A549 (cell line): ENCODE results near the gene PROB1. TPM values are rescaled to one million over a fixed set of nuclear protein-coding genes. Genes with fewer than 3 reads are reported as not detected.
A peak's percentile ranks its signal among the peaks of the same experiment; 100 is the strongest.

Experiments
- ATAC-seq, 2 experiments: fragments of 200-7000 bp in 1 of 2; fragments of >200 bp in 1 of 2; cut with Nextera tagmentation in 1 of 2; cut with Tn5 transposase in 1 of 2; 3 replicates each; pipeline versions ENCODE4 v1.8.0 to v1.9.1; 2018 to 2020; ENCODE audit warnings: mild to moderate bottlenecking in 1 of 2, moderate library complexity in 1 of 2
- CTCF ChIA-PET: fragments of 300-600 bp; sonication (Branson Sonifier 250); formaldehyde crosslinking; extraction: SDS; loops from one replicate; lab custom pipeline; 2021; ENCODE audit warnings: antibody characterized with exemption, inconsistent platforms; lab: Yijun Ruan, JAX
- POLR2A ChIA-PET: fragments of 350-600 bp; formaldehyde crosslinking; extraction: SDS; loops from one replicate; lab custom pipeline; 2021; ENCODE audit warnings: antibody characterized with exemption, inconsistent platforms; lab: Yijun Ruan, JAX
- DNase-seq, 2 experiments: peaks; one replicate each; pipeline versions ENCODE4 v3.0.0 to v3.0.0-alpha.2; 2011 to 2016; ENCODE audit warnings: low read depth in 1 of 2, low spot score in 1 of 2
- FAIRE-seq: peaks from 2 replicates; lab custom pipeline; 2011; peaks lifted over from hg19 to GRCh38; lab: Jason Lieb, UNC
- H3K27ac ChIP-seq, 2 experiments: fragments of >200 bp; sonication (Bioruptor Twin); formaldehyde crosslinking; 3 replicates each; pipeline ENCODE4 v1.5.1; 2016 to 2017
- H3K4me1 ChIP-seq: fragments of >200 bp; sonication (Bioruptor Twin); formaldehyde crosslinking; 3 replicates; pipeline ENCODE4 v1.6.1; 2016
- H3K4me2 ChIP-seq: fragments of >200 bp; sonication (Bioruptor Twin); formaldehyde crosslinking; 3 replicates; pipeline ENCODE4 v1.6.1; 2016
- H3K4me3 ChIP-seq: fragments of >200 bp; sonication (Bioruptor Twin); formaldehyde crosslinking; 3 replicates; pipeline ENCODE4 v1.5.1; 2016
- H3K9me3 ChIP-seq: fragments of >200 bp; sonication (Bioruptor Twin); formaldehyde crosslinking; 3 replicates; pipeline ENCODE4 v1.6.1; 2016
- CBX8 ChIP-seq: fragments of 200-600 bp; sonication (generic); IDR thresholded peaks from 2 replicates; pipeline ENCODE4 v1.6.1; 2016
- CHD2 ChIP-seq: fragments of 150-350 bp; IDR thresholded peaks from 2 replicates; pipeline ENCODE4 v1.6.1; 2014; ENCODE audit warnings: low read length; ENCODE audit not compliant: partially characterized antibody
- CHD4 ChIP-seq: fragments of 200-600 bp; sonication (generic); IDR thresholded peaks from 2 replicates; pipeline ENCODE4 v1.6.1; 2016; ENCODE audit warnings: antibody characterized with exemption, mild to moderate bottlenecking, borderline replicate concordance
- EHMT2 ChIP-seq: fragments of 200-600 bp; sonication (generic); IDR thresholded peaks from 2 replicates; pipeline ENCODE4 v1.6.1; 2016; ENCODE audit warnings: antibody characterized with exemption, low read depth, mild to moderate bottlenecking, moderate library complexity
- ESRRA ChIP-seq: fragments of 150-350 bp; IDR thresholded peaks from 2 replicates; pipeline ENCODE4 v1.6.1; 2014; ENCODE audit warnings: mild to moderate bottlenecking, low read length, borderline replicate concordance
- FOSB ChIP-seq: fragments of 250-450 bp; sonication (Bioruptor Pico); IDR thresholded peaks from 2 replicates; pipeline ENCODE4 v1.5.0; 2020; ENCODE audit warnings: mild to moderate bottlenecking, moderate library complexity
- FOXS1 ChIP-seq: fragments of 250-450 bp; sonication (Bioruptor Pico); IDR thresholded peaks from 2 replicates; pipeline ENCODE4 v1.5.0; 2020; ENCODE audit warnings: mild to moderate bottlenecking, moderate library complexity
- GATA3 ChIP-seq: IDR thresholded peaks from 2 replicates; pipeline ENCODE4 v1.6.1; 2012; ENCODE audit warnings: borderline replicate concordance
- HDAC2 ChIP-seq: fragments of 200-600 bp; sonication (generic); IDR thresholded peaks from 2 replicates; pipeline ENCODE4 v1.6.1; 2016
- HEYL ChIP-seq: fragments of 250-450 bp; sonication (Bioruptor Pico); IDR thresholded peaks from 2 replicates; pipeline ENCODE4 v1.8.0; 2021; ENCODE audit warnings: mild to moderate bottlenecking, moderate library complexity
- HOXB13 ChIP-seq: fragments of 250-450 bp; sonication (Bioruptor Pico); IDR thresholded peaks from 2 replicates; pipeline ENCODE4 v1.5.0; 2020; ENCODE audit warnings: low read depth, mild to moderate bottlenecking, moderate library complexity
- MAZ ChIP-seq: fragments of 150-350 bp; IDR thresholded peaks from 2 replicates; pipeline ENCODE4 v1.6.1; 2014; ENCODE audit warnings: antibody characterized with exemption, low read depth, low read length, borderline replicate concordance
- POLR2A ChIP-seq: IDR thresholded peaks from 2 replicates; pipeline ENCODE4 v1.6.1; 2012; ENCODE audit warnings: mild to moderate bottlenecking, low read length
- RAD21 ChIP-seq, 2 experiments: fragments of >200 bp in 1 of 2; sonication (Bioruptor Twin) in 1 of 2; formaldehyde crosslinking in 1 of 2; IDR thresholded peaks in 1 of 2; conservative IDR thresholded peaks in 1 of 2; 2 replicates in 1 of 2; 3 replicates in 1 of 2; pipeline ENCODE4 v1.6.1; 2012 to 2018; ENCODE audit warnings: inconsistent platforms in 1 of 2
- RCOR1 ChIP-seq: fragments of 150-350 bp; IDR thresholded peaks from 2 replicates; pipeline ENCODE4 v1.6.1; 2014; ENCODE audit warnings: antibody characterized with exemption, low read length, low read depth
- RNF2 ChIP-seq: fragments of 200-600 bp; sonication (generic); IDR thresholded peaks from 2 replicates; pipeline ENCODE4 v1.6.1; 2016; ENCODE audit warnings: low read depth, mild to moderate bottlenecking, antibody characterized with exemption, moderate library complexity, borderline replicate concordance
- TFCP2L1 ChIP-seq: fragments of 250-450 bp; sonication (Bioruptor Pico); IDR thresholded peaks from 2 replicates; pipeline ENCODE4 v1.5.0; 2021; ENCODE audit warnings: mild to moderate bottlenecking
- WGBS: methylation state at CpG from one replicate; pipeline ENCODE4 v1.1.6; 2017; ENCODE audit errors: missing lambda C conversion rate; 5-methylcytosine and 5-hydroxymethylcytosine counted together
- polyA plus RNA-seq, 4 experiments: library from polyadenylated mRNA; depleted of rRNA in 3 of 4; stranded (reverse); fragments of >200 nt; fragmentation: RNase III in 1 of 4; extraction: RNeasy Plus Mini Kit Qiagen cat#74134 plus additional on column Dnase treatment in 1 of 4; gene quantifications; 2 replicates in 3 of 4; 3 replicates in 1 of 4; pipeline ENCODE4 v1.2.3, GENCODE V29; 2011 to 2017
- TF ChIP-seq, protein P1 (sequence below): IDR thresholded peaks from 2 replicates; pipeline ENCODE4 v1.6.1; 2012; ENCODE audit warnings: low read depth, borderline replicate concordance
- TF ChIP-seq, protein P2 (sequence below): IDR thresholded peaks from 2 replicates; pipeline ENCODE4 v1.6.1; 2012
- TF ChIP-seq, protein P3 (sequence below): IDR thresholded peaks from 2 replicates; pipeline ENCODE4 v1.6.1; 2012

PROB1 gene
- polyA plus RNA-seq, 2 of the 4 experiments (the other 2 are of a cell fraction) = 0.23 to 0.48 TPM

GRCh38 chr5:139376364-139376763 is 18.5 kb downstream of the PROB1 start:
- FAIRE-seq = no peak
- POLR2A ChIA-PET = no interaction called here
- 92% methylated on average over 7 of the region's 7 CpGs for WGBS
- H3K4me1 ChIP-seq = peaks cover 29% of the 10 kb centered on the region
- no peak for DNase-seq
- TF ChIP-seq, protein P1, sequence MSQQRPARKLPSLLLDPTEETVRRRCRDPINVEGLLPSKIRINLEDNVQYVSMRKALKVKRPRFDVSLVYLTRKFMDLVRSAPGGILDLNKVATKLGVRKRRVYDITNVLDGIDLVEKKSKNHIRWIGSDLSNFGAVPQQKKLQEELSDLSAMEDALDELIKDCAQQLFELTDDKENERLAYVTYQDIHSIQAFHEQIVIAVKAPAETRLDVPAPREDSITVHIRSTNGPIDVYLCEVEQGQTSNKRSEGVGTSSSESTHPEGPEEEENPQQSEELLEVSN = no peak
- TF ChIP-seq HOXB13 (CRISPR knock-in tag) (no peak), TFCP2L1 (CRISPR knock-in tag) (no peak)
- TF ChIP-seq, all 56 proteins: peak for 0
- Histone ChIP-seq H3K27ac (no peak overlapping the region), H3K9me3 (no peaks in the 10 kb centered on the region), H3K4me3 (no peak overlapping the region), H3K4me2 (no peak overlapping the region)
- CTCF ChIA-PET = interaction anchor here (1.7 to 3.8 kb wide), 2 partner anchors 32 to 35 kb away, joined by 3 to 17 read pairs; partner anchors contain the start of gene PAIP2
- no peak for ATAC-seq

DNA sequence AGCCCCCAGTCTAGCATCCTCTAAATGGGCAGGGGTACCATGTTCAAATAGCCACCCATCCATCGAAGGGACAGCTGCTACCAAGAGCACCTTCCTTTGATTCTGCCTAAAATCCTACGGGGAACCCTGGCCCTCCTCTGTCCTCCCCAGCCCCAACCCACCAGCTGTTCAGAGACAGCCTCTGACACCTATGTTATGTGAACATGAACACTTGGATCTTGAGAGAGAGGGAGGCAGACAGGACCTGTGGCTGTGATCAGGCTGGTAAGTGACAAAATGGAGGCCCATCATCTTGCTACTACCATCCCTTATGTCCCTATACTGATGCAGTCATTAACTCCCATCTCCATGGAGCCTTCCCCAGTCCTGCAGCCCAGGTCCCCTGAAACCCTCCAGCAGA is 20.0 kb downstream of the PROB1 start:
- ATAC-seq = 0 out of 6 replicates have a peak, but pooled peaks have one; percentile 2 to 10
- Histone ChIP-seq H3K9me3 (no peaks in the 10 kb centered on the region), H3K4me2 (peak overlapping the region; percentile 57; the same call in 1 of the 3 replicates), H3K27ac (peak overlapping the region; percentile 25 to 73; a peak in 4 of 6 replicates), H3K4me3 (no peak overlapping the region), H3K4me1 (peaks cover 29% of the 10 kb centered on the region)
- WGBS = 65% methylated on average over 2 of the region's 2 CpGs
- no peak for DNase-seq
- TF ChIP-seq RAD21 (conservative IDR thresholded peaks at IDR 0.05 in 1 of 2, IDR thresholded peaks at IDR 0.05 in 1 of 2) (no peak), HDAC2 (no peak), FOXS1 (CRISPR knock-in tag) (no peak), ESRRA (no peak), MAZ (no peak), RCOR1 (no peak), POLR2A (no peak), CBX8 (no peak)
- TF ChIP-seq, protein P2, sequence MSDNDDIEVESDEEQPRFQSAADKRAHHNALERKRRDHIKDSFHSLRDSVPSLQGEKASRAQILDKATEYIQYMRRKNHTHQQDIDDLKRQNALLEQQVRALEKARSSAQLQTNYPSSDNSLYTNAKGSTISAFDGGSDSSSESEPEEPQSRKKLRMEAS = no peak
- POLR2A ChIA-PET = interaction anchor here (1.4 kb wide), 1 partner anchor 13 kb away, joined by 3 read pairs; no protein-coding TSS in a partner anchor
- CTCF ChIA-PET = interaction anchor here (0.9 to 3.8 kb wide), 5 partner anchors 11 to 34 kb away, joined by 3 to 17 read pairs (median 3); partner anchors contain the start of gene PAIP2
- FAIRE-seq = no peak

- no peak for FAIRE-seq
- ChIA-PET CTCF (interaction anchor here (1.2 to 3.6 kb wide), 5 partner anchors 14 to 111 kb away, joined by 3 to 13 read pairs (median 3); partner anchors contain the start of gene PAIP2), POLR2A (interaction anchor here (1.0 kb wide), 1 partner anchor 31 kb away, joined by 3 read pairs; the partner anchor contains the start of gene PAIP2)
- TF ChIP-seq GATA3 (no peak), HOXB13 (CRISPR knock-in tag) (no peak), MAZ (no peak), FOSB (CRISPR knock-in tag) (no peak), CHD2 (no peak), CHD4 (no peak), EHMT2 (no peak), HEYL (CRISPR knock-in tag) (no peak), RCOR1 (no peak), RNF2 (no peak)
- TF ChIP-seq, protein P3, sequence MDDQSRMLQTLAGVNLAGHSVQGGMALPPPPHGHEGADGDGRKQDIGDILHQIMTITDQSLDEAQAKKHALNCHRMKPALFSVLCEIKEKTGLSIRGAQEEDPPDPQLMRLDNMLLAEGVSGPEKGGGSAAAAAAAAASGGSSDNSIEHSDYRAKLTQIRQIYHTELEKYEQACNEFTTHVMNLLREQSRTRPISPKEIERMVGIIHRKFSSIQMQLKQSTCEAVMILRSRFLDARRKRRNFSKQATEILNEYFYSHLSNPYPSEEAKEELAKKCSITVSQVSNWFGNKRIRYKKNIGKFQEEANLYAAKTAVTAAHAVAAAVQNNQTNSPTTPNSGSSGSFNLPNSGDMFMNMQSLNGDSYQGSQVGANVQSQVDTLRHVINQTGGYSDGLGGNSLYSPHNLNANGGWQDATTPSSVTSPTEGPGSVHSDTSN = no peak
- Histone ChIP-seq H3K4me3 (no peak overlapping the region), H3K4me2 (no peak overlapping the region), H3K9me3 (no peaks in the 10 kb centered on the region), H3K4me1 (peaks cover 29% of the 10 kb centered on the region), H3K27ac (no peak overlapping the region)
- WGBS = 87% methylated on average over 7 of the region's 7 CpGs
- no peak for DNase-seq
- no peak for ATAC-seq
Observed at GRCh38 chr5:139371482-139372435, 23.1 kb downstream of the PROB1 start.
